ENCODE results near the gene ASAP3.

GRCh38 chr1:23471473-23472075, 12.4 kb downstream of the ASAP3 start:
- no peak for TF ChIP-seq CTCF (conservative IDR thresholded peaks at IDR 0.05)
- TF ChIP-seq EZH2 (IDR thresholded peaks at IDR 0.05; ENCODE audit: low read depth) = no peak
